Measurements from ENCODE around the gene CHST15.
"Not testable (repeated sequence)": the region's sequence is repeated elsewhere in the genome, so short reads cannot be mapped to it uniquely, and the experiment has no call there.

CHST15 gene

GRCh38 chr10:124041675-124042445 lies 51.5 kb downstream of the CHST15 start:
- no peak for FAIRE-seq

DNA sequence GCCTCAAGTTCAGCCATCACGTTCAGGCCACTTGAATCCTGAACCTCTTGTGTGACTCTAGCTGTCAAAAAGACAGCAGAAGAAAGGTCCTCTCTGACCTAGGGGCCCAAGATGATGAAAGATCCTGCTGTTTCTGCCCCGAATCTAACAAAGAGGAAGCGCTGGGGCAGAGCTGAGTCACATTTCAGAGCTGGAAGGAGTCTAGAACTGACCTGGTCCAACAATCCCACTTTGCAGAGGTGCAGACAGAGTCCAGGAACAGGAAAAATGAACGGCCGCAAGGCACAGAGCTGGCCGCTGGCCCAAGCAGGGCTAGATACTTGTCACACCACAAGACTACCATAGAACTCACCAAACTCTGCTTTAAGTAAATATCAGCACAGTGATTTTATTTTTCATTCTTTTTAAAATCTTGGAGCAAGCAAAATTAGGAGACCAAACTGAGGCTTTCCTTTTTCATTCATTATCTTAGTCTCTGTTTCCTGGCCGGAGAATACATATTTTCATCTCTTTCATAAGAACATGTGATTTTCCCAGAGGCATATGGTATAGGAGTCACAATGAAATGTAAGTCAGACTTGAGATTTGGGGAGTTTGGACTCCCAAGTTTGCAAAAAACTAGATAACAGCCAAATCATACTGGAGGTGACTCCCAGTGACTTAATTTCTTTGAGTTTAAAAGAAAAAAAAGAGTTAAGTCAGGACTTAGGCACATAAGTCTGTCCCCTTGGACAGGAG lies 52.8 kb downstream of the CHST15 start:
- no peak for FAIRE-seq

- no peak for FAIRE-seq
These were observed 53.9 kb downstream of the CHST15 start for GRCh38 chr10:124039483-124040013.

- no peak for FAIRE-seq
These were observed 55.6 kb downstream of the CHST15 start for GRCh38 chr10:124037784-124038183.

- FAIRE-seq: no peak
These were observed 56.1 kb downstream of the CHST15 start for GRCh38 chr10:124037286-124037685.

DNA sequence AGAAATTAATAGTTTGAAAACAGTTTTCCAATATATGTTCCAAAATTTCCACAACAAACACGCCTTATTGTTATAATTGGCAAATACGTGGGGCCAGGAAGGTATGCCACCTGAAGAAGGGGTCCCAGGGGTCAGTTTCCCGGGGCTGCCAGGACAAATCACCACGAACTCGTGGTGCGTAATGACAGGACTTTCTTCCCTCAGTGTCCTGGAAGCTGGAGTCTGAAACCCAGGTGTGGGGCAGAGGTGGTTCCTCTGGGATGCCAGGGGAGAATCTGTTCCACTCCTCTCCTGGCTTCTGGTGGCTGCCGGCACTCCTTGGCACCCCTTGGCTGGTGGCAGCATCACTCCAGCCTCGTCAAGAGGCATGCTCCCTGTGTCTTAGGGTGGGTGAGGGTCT lies 56.7 kb downstream of the CHST15 start:
- FAIRE-seq: no peak

GRCh38 chr10:124035928-124036558 lies 57.4 kb downstream of the CHST15 start:
- FAIRE-seq: no peak

GRCh38 chr10:124035306-124035927 lies 58.0 kb downstream of the CHST15 start:
- no peak for FAIRE-seq

DNA sequence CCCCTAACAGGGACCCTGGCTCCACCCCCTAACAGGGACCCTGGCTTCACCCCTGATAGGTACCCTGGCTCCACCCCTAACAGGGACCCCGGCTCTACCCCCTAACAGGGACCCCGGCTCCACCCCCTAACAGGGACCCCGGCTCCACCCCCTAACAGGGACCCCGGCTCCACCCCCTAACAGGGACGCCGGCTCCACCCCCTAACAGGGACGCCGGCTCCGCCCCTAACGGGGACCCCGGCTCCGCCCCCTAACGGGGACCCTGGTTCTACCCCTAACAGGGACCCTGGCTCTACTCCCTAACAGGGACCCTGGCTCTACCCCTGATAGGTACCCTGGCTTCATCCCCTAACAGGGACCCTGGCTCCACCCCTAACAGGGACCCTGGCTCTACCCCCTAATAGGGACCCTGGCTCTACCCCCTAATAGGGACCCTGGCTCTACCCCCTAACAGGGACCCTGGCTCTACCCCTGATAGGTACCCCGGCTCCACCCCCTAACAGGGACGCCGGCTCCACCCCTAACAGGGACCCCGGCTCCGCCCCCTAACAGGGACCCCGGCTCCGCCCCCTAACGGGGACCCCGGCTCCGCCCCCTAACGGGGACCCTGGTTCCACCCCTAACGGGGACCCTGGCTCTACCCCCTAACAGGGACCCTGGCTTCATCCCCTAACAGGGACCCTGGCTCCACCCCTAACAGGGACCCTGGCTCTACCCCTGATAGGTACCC lies 58.7 kb downstream of the CHST15 start:
- FAIRE-seq: not testable (repeated sequence)

DNA sequence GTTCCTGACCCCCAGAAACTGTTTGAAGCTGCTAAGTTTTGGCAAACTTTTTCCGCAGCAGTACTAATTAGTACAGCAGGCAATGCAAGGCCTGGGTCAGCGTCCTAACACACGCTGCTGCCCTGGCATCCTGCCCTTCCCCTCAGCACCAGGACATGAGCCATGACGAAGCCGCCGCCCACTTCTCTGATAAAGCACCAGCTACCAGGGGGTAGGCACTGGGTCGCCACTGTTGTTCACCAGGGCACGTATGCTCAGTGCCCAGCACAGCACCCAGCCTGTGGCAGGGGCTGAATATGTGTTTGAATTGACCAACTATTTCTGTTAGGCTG lies 59.5 kb downstream of the CHST15 start:
- FAIRE-seq: no peak

- FAIRE-seq: no peak
These were observed 60.2 kb downstream of the CHST15 start for GRCh38 chr10:124032971-124033886.

GRCh38 chr10:124032087-124032935 lies 61.1 kb downstream of the CHST15 start:
- FAIRE-seq: no peak

- FAIRE-seq: no peak
These were observed 62.8 kb downstream of the CHST15 start for GRCh38 chr10:124030492-124031110.

DNA sequence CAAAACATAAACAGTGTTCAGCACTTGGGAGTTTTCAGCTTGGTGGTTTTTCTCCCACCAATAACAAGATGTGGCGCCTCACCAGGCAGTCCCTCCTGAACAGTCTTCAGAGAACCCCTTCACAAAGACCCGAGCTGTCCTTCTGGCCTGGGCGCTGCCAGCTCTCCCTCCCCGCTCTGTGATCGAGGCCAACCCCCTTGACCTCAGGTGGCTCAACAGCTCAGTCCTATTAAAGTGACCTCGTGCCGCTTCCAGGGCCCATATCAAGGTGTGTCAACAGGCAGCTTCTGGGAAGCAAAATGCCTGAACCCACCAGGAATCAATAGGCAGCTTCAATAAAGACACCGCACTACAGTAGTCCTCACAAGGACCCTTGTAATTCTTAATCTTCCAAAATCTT lies 63.3 kb downstream of the CHST15 start:
- no peak for FAIRE-seq

DNA sequence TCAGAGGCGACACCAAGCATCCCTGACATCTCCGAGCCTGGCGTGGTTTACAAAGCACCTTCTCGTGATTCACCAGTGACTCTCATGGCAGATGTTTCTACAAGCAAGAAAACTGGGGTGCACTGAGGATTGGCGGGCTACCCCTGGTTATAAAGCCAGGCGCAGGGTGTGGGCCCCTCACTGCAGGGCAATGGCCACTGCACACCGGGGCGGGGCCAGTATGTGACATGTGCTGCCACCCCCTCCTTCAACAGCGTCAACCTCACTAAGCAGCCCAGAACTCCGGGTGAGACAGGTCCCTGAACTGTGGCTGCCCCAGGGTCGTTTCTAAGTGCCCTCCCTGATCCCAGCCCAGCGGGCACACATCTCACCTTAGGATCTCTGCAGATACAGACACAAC lies 63.8 kb downstream of the CHST15 start:
- FAIRE-seq: no peak

GRCh38 chr10:124028700-124029480 lies 64.5 kb downstream of the CHST15 start:
- no peak for FAIRE-seq

- FAIRE-seq: no peak
These were observed 65.7 kb downstream of the CHST15 start for GRCh38 chr10:124027651-124028050.

DNA sequence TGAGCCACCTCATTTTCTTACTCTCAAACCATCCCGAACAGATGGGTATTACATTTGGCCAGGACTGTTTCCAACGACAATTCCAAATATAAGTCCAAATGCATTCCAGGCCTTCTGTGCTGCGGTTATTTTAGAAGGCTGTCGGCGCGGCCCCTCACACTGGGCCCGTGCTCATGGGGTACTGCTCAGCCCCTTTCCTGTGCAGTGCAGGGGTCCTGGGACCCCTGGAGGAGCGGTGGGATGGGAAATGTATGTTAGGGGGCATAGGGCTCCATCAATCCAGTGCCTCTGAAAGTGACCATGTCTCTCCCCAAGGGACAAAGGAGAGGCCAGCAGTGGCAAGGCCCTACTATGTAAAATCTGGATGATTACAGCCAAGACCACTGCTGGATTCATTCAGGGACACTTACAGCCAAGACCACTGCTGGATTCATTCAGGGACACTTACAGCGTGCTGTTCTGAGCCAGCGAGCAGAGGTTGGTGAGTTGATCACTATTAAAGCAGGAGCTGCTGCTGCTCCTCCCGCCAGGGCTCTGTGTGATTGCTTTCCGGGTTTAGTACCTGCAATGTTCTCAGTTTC lies 66.3 kb downstream of the CHST15 start:
- FAIRE-seq: no peak

DNA sequence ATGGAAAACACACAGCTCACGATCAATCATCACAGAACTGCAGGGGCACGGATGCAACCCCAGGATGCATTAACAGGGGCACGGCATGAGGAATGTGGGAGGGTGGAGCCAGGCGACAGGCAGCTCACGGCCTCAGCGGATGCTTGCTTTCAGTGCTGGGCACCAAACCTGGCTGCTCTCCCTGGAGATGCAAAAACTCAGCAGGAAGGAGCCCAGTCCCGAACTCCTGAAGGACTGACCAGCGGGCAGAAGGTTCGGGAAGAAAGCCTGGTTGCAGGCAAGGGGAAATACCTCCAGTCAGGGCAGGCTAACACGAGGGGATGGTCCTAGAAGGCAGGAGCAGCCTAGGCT lies 66.8 kb downstream of the CHST15 start:
- FAIRE-seq: no peak
